NCI-H524 (cell line): ENCODE measurements around the gene IL12RB1.
"Not testable (repeated sequence)": the region's sequence is repeated elsewhere in the genome, so short reads cannot be mapped to it uniquely, and the experiment has no call there.

Experiments used
- DNase-seq, 2 experiments: peaks; one replicate each; lab custom pipeline; 2025; lab: John Stamatoyannopoulos, UW

IL12RB1 gene

GRCh38 chr19:18112989-18113478 is 26.3 kb upstream of the IL12RB1 start:
- peak; percentile 66 to 84 for DNase-seq

- DNase-seq, result peak in 1 of 2 experiments; percentile 52
Measured at GRCh38 chr19:18110609-18111232, 24.0 kb upstream of the IL12RB1 start.

GRCh38 chr19:18109733-18110608 is 23.2 kb upstream of the IL12RB1 start:
- DNase-seq, result no peak

GRCh38 chr19:18109341-18109732 is 22.6 kb upstream of the IL12RB1 start:
- DNase-seq, result no peak

- no peak for DNase-seq
Measured at GRCh38 chr19:18108897-18109296, 22.2 kb upstream of the IL12RB1 start.

GRCh38 chr19:18107235-18107634 is 20.5 kb upstream of the IL12RB1 start:
- DNase-seq, result no peak

- not testable (repeated sequence) for DNase-seq
Measured at GRCh38 chr19:18105259-18105658, 18.5 kb upstream of the IL12RB1 start.

- DNase-seq, result no peak
Measured at GRCh38 chr19:18104793-18105131, 18.0 kb upstream of the IL12RB1 start.

- peak; percentile 75 to 98 for DNase-seq
Measured at GRCh38 chr19:18102916-18103542, 16.3 kb upstream of the IL12RB1 start.

- no peak for DNase-seq
Measured at GRCh38 chr19:18101268-18101667, 14.5 kb upstream of the IL12RB1 start.

GRCh38 chr19:18100710-18101109 is 14.0 kb upstream of the IL12RB1 start:
- no peak for DNase-seq

- DNase-seq, result no peak
Measured at GRCh38 chr19:18099623-18099995, 12.9 kb upstream of the IL12RB1 start.

- DNase-seq, result peak in 1 of 2 experiments; percentile 23
Measured at GRCh38 chr19:18098891-18099622, 12.3 kb upstream of the IL12RB1 start.

GRCh38 chr19:18097993-18098890 is 11.5 kb upstream of the IL12RB1 start:
- peak; percentile 66 to 87 for DNase-seq

- DNase-seq, result peak; percentile 49 to 76
Measured at GRCh38 chr19:18097217-18097992, 10.7 kb upstream of the IL12RB1 start, which contains the start of gene MAST3. Gene MAST3 (plus strand): TSS chr19:18097778. CDS start chr19:18097793, 15 bp downstream.

GRCh38 chr19:18096258-18096657 is 9.5 kb upstream of the IL12RB1 start:
- no peak for DNase-seq

GRCh38 chr19:18093439-18094161 is 6.9 kb upstream of the IL12RB1 start:
- peak; percentile 70 to 81 for DNase-seq

- DNase-seq, result no peak
Measured at GRCh38 chr19:18091217-18091608, 4.5 kb upstream of the IL12RB1 start.

- DNase-seq, result peak in 1 of 2 experiments; percentile 32
Measured at GRCh38 chr19:18090545-18091216, 3.9 kb upstream of the IL12RB1 start.
